GM12878 (cell line): ENCODE data around the gene SRSF2. TPM values are rescaled to one million over a fixed set of nuclear protein-coding genes. Genes with fewer than 3 reads are reported as not detected.
A peak's percentile ranks its signal among the peaks of the same experiment; 100 is the strongest.
"Not testable (repeated sequence)": the region's sequence is repeated elsewhere in the genome, so short reads cannot be mapped to it uniquely, and the experiment has no call there.

Experiments
- ATAC-seq: fragments of 200-7000 bp; cut with Tn5 transposase; 3 replicates; pipeline ENCODE4 v1.9.1; 2020; ENCODE audit warnings: mild to moderate bottlenecking, moderate library complexity
- BruUV-seq: library from RNA; stranded (reverse); fragments of 400-500 nt; replicated peaks from 2 replicates; lab custom pipeline; 2021; lab: Mats Ljungman, UMichigan
- CTCF ChIA-PET: fragments of 300-600 bp; sonication (Branson Sonifier 250); formaldehyde crosslinking; extraction: SDS; loops from one replicate; lab custom pipeline; 2021; ENCODE audit warnings: inconsistent platforms; lab: Yijun Ruan, JAX
- POLR2A ChIA-PET: fragments of 350-600 bp; formaldehyde crosslinking; extraction: SDS; loops from one replicate; lab custom pipeline; 2021; ENCODE audit warnings: inconsistent platforms; lab: Charles Lee
- RAD21 ChIA-PET: fragments of 300-600 bp; sonication (Branson Sonifier 250); formaldehyde crosslinking; loops from one replicate; lab custom pipeline; 2023; ENCODE audit warnings: antibody characterized with exemption; ENCODE audit not compliant: unreplicated experiment; lab: Charles Lee
- SMC1A ChIA-PET: fragments of 300-600 bp; sonication (Branson Sonifier 250); formaldehyde crosslinking; loops from one replicate; lab custom pipeline; 2023; ENCODE audit not compliant: unreplicated experiment, uncharacterized antibody; lab: Charles Lee
- DNase-seq: peaks from one replicate; pipeline ENCODE4 v3.0.0-alpha.2; 2011; ENCODE audit warnings: low read depth, low spot score
- FAIRE-seq: peaks from 3 replicates; lab custom pipeline; 2011; peaks lifted over from hg19 to GRCh38; lab: Jason Lieb, UNC
- H2AFZ ChIP-seq: 2 replicates; pipeline ENCODE4 v1.6.0; 2011; ENCODE audit warnings: low read depth, low read length, control low read depth; ENCODE audit not compliant: control insufficient read depth
- H3K27ac ChIP-seq: 2 replicates; pipeline ENCODE4 v1.5.1; 2011; ENCODE audit warnings: control low read depth; ENCODE audit not compliant: control insufficient read depth, insufficient read depth
- H3K27me3 ChIP-seq, 2 experiments: replicated peaks in 1 of 2; 2 replicates each; pipeline versions ENCODE4 v1.6.0 to v1.6.1; 2011; ENCODE audit warnings: low read length in 1 of 2; ENCODE audit not compliant: control insufficient read depth in 2 of 2, insufficient read depth in 2 of 2
- H3K36me3 ChIP-seq, 2 experiments: 2 replicates each; pipeline ENCODE4 v1.5.1; 2011; ENCODE audit warnings: low read length in 1 of 2; ENCODE audit not compliant: control insufficient read depth in 2 of 2, insufficient read depth in 2 of 2
- H3K4me1 ChIP-seq: 2 replicates; pipeline ENCODE4 v1.6.1; 2011; ENCODE audit warnings: mild to moderate bottlenecking, low read length, moderate library complexity, mixed read lengths; ENCODE audit not compliant: control insufficient read depth, insufficient read depth
- H3K4me2 ChIP-seq: 2 replicates; pipeline ENCODE4 v1.6.0; 2011; ENCODE audit warnings: control low read depth; ENCODE audit not compliant: control insufficient read depth, insufficient read depth
- H3K4me3 ChIP-seq: fragments of 200-600 bp; sonication (generic); 2 replicates; pipeline ENCODE4 v1.5.1; 2016
- H3K79me2 ChIP-seq: 2 replicates; pipeline ENCODE4 v1.6.0; 2011; ENCODE audit warnings: low read length; ENCODE audit not compliant: control insufficient read depth, insufficient read depth
- H3K9ac ChIP-seq: 2 replicates; pipeline ENCODE4 v1.8.0; 2011; ENCODE audit warnings: low read length, control low read depth, mixed read lengths; ENCODE audit not compliant: control insufficient read depth, insufficient read depth
- H3K9me3 ChIP-seq: replicated peaks from 3 replicates; pipeline ENCODE4 v1.5.1; 2011; ENCODE audit warnings: mild to moderate bottlenecking, low read length; ENCODE audit not compliant: control insufficient read depth, insufficient read depth
- H4K20me1 ChIP-seq: 2 replicates; pipeline ENCODE4 v1.6.0; 2011; ENCODE audit not compliant: control insufficient read depth, insufficient read depth
- BACH1 ChIP-seq: fragments of 450-650 bp; IDR thresholded peaks from 2 replicates; pipeline ENCODE4 v1.6.1; 2017; ENCODE audit warnings: mild to moderate bottlenecking, borderline replicate concordance
- FOXM1 ChIP-seq: IDR thresholded peaks from 2 replicates; pipeline ENCODE4 v1.6.1; 2012; ENCODE audit warnings: low read depth, mild to moderate bottlenecking, inconsistent platforms, low read length, moderate library complexity
- HDGF ChIP-seq: fragments of 450-650 bp; IDR thresholded peaks from 2 replicates; pipeline ENCODE4 v1.6.1; 2016; ENCODE audit warnings: antibody characterized with exemption
- IRF5 ChIP-seq: fragments of 450-650 bp; IDR thresholded peaks from 2 replicates; pipeline ENCODE4 v1.6.1; 2017; ENCODE audit warnings: borderline replicate concordance
- MTA3 ChIP-seq: IDR thresholded peaks from 2 replicates; pipeline ENCODE4 v1.6.1; 2012; ENCODE audit warnings: low read length, inconsistent platforms, borderline replicate concordance
- NFIC ChIP-seq: IDR thresholded peaks from 2 replicates; pipeline ENCODE4 v1.6.1; 2012; ENCODE audit warnings: low read depth, mild to moderate bottlenecking, inconsistent platforms, low read length, moderate library complexity
- NFYB ChIP-seq: IDR thresholded peaks from 2 replicates; pipeline ENCODE4 v1.6.1; 2011; ENCODE audit warnings: low read depth, mild to moderate bottlenecking, low read length, improper control_type of control experiment, moderate library complexity; ENCODE audit not compliant: insufficient read depth
- POLR2AphosphoS5 ChIP-seq: IDR thresholded peaks from 2 replicates; pipeline ENCODE4 v1.6.1; 2011; ENCODE audit warnings: mild to moderate bottlenecking, low read length, inconsistent platforms
- TAF1 ChIP-seq: IDR thresholded peaks from 2 replicates; pipeline ENCODE4 v1.6.1; 2011; ENCODE audit warnings: mild to moderate bottlenecking, low read depth, low read length, borderline replicate concordance
- WRNIP1 ChIP-seq: IDR thresholded peaks from 2 replicates; pipeline ENCODE4 v1.6.1; 2011; ENCODE audit warnings: low read depth, low read length, improper control_type of control experiment, borderline replicate concordance
- ZBED1 ChIP-seq: IDR thresholded peaks from 2 replicates; pipeline ENCODE4 v1.6.1; 2016; ENCODE audit warnings: borderline replicate concordance
- WGBS: methylation state at CpG from one replicate; pipeline ENCODE4 v1.1.6; 2016; ENCODE audit warnings: low lambda C conversion rate; ENCODE audit not compliant: insufficient replicate concordance, insufficient coverage; ENCODE audit errors: missing lambda C conversion rate; 5-methylcytosine and 5-hydroxymethylcytosine counted together
- in situ Hi-C: fragments of 300-500 bp; cut with MboI; formaldehyde crosslinking; loops from 9 replicates; pipeline ENCODE4 v1.14.3; 2018; ENCODE audit warnings: mixed read lengths
- intact Hi-C: fragments of 100-400 bp; cut with micrococcal nuclease; formaldehyde crosslinking; loops from one replicate; pipeline ENCODE4 v1.14.2; 2022; ENCODE audit not compliant: unreplicated experiment
- polyA plus RNA-seq, 11 experiments: library from polyadenylated mRNA; depleted of rRNA in 4 of 11; unstranded in 6 of 11; stranded (reverse) in 5 of 11; fragments of >200 nt; fragmentation: Nextera tagmentation in 4 of 11; fragmentation: Illumina TruSeq in 1 of 11; extraction: Ambion mirVana in 4 of 11; extraction: Trizol in 1 of 11; gene quantifications; 1 replicate in 1 of 11; 2 replicates in 10 of 11; pipeline versions ENCODE4 v1.2.1 to v1.2.3, GENCODE V29; 2011 to 2016; ENCODE audit warnings: inconsistent platforms in 2 of 11, missing spikeins in 2 of 11, low read depth in 1 of 11
- total RNA-seq, 4 experiments: library from RNA; depleted of rRNA in 3 of 4; stranded (reverse); fragments of >200 nt in 3 of 4; fragmentation: Illumina TruSeq in 1 of 4; extraction: Trizol in 1 of 4; gene quantifications; 2 replicates each; pipeline versions ENCODE4 v1.2.1 to v1.2.3, GENCODE V29; 2013 to 2021

Gene SRSF2
- total and polyA plus RNA-seq, 10 of the 15 experiments (the other 5 are each of a cell fraction or from before 2014, with no cell fraction given), result 225 to 795 (median 410) TPM

GRCh38 chr17:76732734-76733617, 4.2 kb downstream of the SRSF2 start (continued):
- TF ChIP-seq IRF5 (no peak), TAF1 (no peak), NFYB (no peak), POLR2AphosphoS5 (peak; percentile 53), WRNIP1 (no peak), MTA3 (0 out of 2 replicates have a peak, but pooled peaks have one; percentile 22), NFIC (no peak)

- H3K4me2 ChIP-seq, result peak overlapping the region; percentile 75
- RAD21 ChIA-PET, H2AFZ ChIP-seq, H3K27ac ChIP-seq, H3K4me1 ChIP-seq, DNase-seq: not testable (repeated sequence)
- H3K79me2 ChIP-seq, result peaks cover 90% of the 10 kb centered on the region
- POLR2A ChIA-PET, result interaction anchor here (0.8 to 1.7 kb wide), 3 partner anchors 10 to 282 kb away, joined by 3 to 5 read pairs (median 3); no protein-coding TSS in a partner anchor
- CTCF ChIA-PET, result interaction anchor here (1.0 kb wide), 1 partner anchor 55 kb away, joined by 3 read pairs; no protein-coding TSS in a partner anchor
- SMC1A ChIA-PET, result interaction anchor here (0.9 to 1.2 kb wide), 3 partner anchors 19 to 165 kb away, joined by 3 read pairs; no protein-coding TSS in a partner anchor
- TF ChIP-seq ZBED1 (0 out of 2 replicates have a peak, but pooled peaks have one; percentile 21), POLR2AphosphoS5 (peak; percentile 51), HDGF (0 out of 2 replicates have a peak, but pooled peaks have one; percentile 66), FOXM1 (0 out of 2 replicates have a peak, but pooled peaks have one; percentile 4), BACH1 (0 out of 2 replicates have a peak, but pooled peaks have one; percentile 6)
- TF ChIP-seq, all 136 proteins: peak for 5; not testable (repeated sequence) for 131
- BruUV-seq, H3K9me3 ChIP-seq, in situ Hi-C loops, H3K27me3 ChIP-seq, H3K9ac ChIP-seq, ATAC-seq, FAIRE-seq, H4K20me1 ChIP-seq: not testable (repeated sequence)
- peaks cover 8 to 36% of the 10 kb centered on the region in 2 experiments for H3K36me3 ChIP-seq
- WGBS, result 75% methylated on average over 13 of the region's 13 CpGs
- intact Hi-C loops, result loop anchor here (10.0 kb wide), 1 partner anchor 353 kb away; no protein-coding TSS in a partner anchor
- peak overlapping the region; percentile 87; the same call in 1 of the 2 replicates for H3K4me3 ChIP-seq
Measured at GRCh38 chr17:76731800-76732733, 5.1 kb downstream of the SRSF2 start.
